ENCODE data around the gene RFX7.
"Not testable (repeated sequence)": the region's sequence is repeated elsewhere in the genome, so short reads cannot be mapped to it uniquely, and the experiment has no call there.

Gene RFX7

DNA sequence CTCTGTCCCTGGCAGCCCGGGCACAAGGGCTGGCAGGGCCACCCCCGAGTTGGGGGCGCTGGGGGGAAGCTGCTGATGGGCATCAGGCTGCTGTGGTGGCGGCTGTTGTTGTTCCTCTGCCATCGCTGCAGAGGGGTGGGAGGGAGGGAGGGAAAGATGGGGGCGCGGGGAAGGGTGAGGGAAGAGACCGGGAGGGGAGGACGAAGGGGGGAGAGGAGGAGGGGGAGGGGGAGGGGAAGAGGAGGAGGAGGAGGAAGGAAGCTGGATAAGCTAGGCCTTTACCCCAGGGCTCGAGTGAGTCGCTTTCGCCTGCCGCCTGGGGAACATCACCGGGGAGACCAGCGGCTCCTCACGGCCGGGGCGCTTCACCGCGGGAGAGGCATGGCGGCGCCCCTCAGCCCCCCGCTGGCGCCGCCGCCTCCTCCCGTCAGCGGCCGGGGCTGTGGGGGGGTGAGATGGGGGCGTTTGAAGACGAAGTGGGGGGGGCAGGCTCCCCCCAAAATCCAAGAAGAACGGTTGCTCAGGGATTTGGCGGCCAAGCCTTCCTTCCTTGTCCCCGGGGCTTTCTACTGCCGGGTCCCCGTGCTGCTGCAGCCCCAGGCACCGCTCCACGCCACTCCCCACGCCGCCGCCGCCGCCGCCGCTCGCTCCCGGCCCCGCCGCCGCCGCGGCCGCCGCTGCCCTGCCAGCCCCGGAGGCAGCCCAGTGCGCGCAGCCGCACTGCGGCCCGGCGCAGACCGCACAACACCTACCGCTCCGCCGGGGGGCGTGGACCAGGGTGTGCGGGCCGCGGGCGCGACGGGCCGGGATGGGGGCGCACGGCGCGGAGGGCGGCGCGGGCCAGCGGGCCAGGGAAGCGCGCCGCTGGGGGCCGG lies at the start of gene RFX7:
Gene RFX7, minus strand, starts transcription at position 717 of the 875 bp plus-strand sequence. Its CDS starts 594 bp downstream, at position 123.
- peak; percentile 72 for DNase-seq (ENCODE audit: low read depth)

DNA sequence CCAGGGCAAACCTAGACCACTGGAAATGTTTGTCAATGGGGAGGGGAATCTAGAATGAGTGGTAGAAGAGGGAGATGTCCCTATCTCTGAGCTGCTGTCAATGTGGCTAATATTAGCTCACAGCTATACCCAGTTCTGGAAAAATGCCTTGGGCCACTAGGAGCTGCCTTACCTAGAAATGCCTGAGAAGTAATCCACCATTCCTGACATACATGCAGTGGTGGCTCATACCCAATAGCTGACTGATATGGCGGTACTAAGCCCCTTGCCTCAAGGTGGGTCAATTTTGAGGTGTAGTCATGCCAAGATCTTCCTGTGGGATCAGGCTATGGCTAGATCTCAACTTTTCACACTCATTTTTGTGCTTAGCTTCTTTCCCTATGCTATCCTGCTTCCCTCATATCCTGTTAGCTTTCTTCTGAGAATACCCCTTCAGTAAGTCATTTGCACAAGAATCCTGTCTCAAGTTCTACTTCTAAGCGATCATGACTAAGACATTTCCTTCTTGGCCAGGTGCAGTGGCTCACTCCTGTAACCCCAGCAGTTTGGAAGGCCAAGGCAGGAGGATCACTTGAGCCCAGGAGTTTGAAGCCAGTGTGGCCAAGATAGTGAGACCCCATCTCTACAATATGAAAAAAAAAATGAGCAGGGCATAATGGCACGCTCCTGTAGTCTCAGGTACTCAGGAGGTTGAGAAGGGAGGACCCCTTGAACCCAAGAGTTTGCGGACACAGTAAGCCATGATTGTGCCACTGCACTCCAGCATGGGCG lies 49.1 kb upstream of the RFX7 start:
- no peak for DNase-seq (ENCODE audit: low read depth)

DNA sequence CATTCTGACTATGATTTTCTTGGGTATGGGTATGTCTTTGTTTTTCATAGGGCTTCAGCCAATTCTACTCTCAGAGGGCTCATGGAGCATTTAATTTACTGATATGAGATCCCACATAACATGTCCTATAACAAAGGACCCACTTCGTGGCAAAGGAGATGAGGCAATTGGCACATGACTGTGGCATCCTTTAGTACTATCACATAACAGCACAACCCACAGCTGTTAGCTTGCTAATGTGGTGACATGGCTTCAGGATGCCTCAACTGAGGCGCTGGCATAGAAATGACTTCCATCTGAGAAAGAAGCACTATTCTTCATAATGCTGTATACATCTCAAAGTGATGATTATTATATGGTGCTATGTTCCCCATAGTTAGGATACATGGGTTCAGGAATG lies 48.1 kb upstream of the RFX7 start:
- DNase-seq (ENCODE audit: low read depth), result no peak

DNA sequence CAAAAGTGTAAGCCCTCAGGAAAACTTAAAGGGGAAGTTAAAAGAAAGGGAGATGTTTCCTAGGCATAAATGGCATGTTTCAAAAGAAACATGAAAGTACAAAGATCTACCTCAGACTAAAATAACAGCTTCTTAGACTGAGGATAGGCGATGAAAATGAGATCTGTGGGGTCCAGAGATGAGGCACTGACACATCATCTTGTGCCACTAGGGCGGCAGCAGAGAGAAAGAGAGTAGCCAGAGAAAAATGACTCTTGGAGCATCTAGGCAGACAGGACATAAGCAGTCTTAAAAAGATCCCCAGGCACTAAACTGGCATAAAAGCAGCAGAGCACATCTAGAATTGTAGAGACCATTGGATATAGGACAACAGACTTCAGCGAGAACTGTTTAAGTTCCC lies 42.5 kb upstream of the RFX7 start:
- no peak for DNase-seq (ENCODE audit: low read depth)

DNA sequence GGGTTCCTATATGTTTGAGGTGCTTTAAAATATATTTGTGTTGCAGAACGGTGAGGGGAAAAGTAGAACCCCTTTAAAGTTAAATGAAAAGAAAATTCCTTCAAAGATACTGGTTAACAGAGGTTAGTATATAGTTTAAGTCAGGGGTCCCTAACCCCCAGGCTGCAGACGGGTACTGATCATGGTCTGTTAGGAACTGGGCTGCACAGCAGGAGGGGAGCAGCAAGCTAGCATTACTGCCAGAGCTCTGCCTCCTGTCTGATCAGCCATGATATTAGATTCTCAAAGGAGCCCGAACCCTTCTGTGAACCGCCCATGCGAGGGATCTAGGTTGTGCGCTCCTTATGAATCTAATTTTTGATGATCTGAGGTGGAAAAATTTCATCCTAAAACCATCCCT lies 37.5 kb upstream of the RFX7 start:
- no peak for DNase-seq (ENCODE audit: low read depth)

DNA sequence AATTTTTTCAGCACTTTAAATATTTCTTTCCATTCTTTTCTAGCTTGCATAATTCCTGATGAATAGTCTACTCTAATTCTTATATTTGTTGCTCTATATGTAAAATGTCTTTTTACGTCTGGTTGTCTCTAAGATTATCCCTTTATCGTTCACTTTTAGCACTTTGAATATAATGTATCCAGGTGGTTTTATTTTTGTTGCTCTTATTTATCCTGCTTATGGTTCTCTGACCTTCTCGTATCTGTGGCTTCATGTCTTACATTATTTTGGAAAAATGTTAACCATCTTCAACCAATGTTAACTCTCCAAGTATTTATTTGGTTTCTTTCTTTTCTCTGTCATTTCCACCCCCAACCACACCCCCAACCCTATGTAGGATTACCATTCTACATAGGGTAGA lies 30.0 kb upstream of the RFX7 start:
- no peak for DNase-seq (ENCODE audit: low read depth)

DNA sequence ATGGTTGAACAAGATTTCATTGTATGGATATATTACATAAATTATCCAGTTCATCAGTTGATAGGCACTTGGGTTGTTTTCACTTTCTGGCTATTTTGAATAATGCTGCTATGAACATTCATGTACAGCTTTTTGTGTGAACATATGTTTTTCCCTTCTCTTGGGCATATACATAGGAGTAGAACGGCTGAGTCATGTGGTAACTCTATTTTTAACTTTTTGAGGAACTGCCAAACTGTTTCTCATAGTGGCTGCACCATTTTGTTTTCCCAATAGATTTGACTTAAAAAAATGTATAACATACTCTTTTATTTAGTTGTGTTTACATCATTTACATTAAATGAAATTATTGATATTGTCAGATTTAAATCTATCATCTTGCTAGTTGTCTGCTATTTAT lies 28.8 kb upstream of the RFX7 start:
- DNase-seq (ENCODE audit: low read depth), result no peak

DNA sequence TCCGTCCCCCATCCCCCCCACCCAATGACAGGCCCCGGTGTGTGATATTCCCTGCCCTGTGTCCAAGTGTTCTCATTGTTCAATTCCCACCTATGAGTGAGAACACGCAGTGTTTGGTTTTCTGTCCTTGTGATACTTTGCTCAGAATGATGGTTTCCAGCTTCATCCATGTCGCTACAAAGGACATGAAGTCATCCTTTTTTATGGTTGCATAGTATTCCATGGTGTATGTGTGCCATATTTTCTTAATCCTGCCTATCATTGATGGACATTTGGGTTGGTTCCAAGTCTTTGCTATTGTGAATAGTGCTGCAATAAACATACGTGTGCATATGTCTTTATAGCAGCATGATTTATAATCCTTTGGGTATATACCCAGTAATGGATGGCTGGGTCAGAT lies 22.8 kb upstream of the RFX7 start:
- DNase-seq (ENCODE audit: low read depth), result not testable (repeated sequence)

DNA sequence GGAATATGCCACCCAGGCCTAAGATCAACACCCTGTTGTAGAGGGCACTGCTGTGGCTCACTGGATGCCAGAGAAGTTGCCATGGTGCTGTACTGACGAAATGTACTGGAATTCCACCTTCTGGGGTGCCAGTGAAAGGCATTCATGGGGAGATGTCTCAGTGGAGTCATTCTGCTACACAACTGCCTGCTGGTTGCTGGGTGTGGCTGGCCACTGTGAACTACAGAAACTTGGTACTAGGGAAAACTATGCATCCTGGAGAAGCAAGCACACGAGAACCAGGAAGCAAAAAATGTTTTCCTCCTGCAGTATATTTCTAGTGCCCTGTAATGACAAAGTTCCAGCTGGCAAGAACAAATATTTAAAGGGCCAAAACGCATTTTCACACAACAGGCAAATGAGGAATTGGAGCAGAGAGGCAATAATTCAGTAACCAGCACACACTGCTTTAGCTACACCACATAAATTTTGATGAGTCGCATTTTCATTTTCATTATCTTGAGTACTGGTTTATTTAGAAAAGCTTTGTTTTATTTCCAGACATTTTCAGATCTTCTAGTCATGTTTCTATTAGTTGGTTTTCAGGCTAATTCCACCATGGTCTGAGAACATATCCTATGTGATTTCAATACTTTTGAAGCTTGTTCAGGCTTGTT lies 18.3 kb upstream of the RFX7 start:
- no peak for DNase-seq (ENCODE audit: low read depth)

DNA sequence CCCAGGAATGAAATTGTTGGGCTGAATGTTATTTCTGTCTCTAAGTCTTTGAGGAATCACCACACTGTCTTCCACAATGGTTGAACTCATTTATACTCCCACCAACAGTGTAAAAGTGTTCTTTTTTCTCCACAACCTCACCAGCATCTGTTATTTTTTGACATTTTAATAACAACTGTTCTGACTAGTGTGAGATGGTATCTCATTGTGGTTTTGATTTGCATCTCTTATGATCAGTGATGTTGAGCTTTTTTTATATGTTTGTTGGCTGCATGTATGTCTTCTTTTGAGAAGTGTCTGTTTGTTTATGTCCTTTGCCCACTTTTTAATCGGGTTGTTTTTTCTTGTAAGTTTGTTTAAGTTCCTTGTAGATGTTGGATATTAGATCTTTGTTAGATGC lies 13.6 kb upstream of the RFX7 start:
- DNase-seq (ENCODE audit: low read depth), result not testable (repeated sequence)

DNA sequence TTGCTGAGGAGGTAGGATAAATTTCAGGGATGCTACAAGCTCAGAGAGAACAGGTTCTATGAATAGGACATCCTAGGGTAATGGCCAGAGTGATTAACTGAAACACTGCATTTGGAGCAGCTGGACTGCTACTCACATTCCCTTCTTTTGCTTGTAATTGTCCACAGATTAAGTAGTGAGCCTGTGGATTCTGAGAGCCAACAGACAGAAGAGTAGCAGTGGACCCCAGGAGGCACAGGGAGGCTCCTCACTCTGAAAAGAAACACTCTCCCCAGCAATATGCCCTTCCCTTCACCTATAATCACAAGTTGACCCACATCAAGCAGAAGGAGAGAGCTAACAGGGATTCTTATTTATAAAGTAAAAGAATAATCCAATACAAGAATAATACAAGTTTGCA lies 10.6 kb upstream of the RFX7 start:
- no peak for DNase-seq (ENCODE audit: low read depth)

DNA sequence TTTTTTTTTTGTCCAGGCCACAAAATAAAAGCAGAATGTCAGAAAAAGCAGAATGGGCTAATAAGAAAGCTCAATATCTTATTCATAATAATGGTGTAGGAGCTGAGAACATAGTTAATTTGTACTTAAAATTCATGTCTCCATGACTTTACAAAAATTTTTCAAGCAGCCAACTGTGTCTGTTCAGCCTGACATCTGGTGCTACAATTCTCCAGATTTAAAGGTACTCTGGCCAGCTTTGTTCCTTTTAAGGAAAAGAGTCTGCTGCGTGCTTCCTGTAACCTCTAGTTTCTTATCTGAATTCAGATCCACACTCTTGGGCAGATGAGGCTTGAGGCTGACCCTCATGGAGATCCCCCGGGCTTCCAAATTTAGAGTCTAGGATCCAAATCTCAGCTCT lies 8.7 kb upstream of the RFX7 start:
- no peak for DNase-seq (ENCODE audit: low read depth)

DNA sequence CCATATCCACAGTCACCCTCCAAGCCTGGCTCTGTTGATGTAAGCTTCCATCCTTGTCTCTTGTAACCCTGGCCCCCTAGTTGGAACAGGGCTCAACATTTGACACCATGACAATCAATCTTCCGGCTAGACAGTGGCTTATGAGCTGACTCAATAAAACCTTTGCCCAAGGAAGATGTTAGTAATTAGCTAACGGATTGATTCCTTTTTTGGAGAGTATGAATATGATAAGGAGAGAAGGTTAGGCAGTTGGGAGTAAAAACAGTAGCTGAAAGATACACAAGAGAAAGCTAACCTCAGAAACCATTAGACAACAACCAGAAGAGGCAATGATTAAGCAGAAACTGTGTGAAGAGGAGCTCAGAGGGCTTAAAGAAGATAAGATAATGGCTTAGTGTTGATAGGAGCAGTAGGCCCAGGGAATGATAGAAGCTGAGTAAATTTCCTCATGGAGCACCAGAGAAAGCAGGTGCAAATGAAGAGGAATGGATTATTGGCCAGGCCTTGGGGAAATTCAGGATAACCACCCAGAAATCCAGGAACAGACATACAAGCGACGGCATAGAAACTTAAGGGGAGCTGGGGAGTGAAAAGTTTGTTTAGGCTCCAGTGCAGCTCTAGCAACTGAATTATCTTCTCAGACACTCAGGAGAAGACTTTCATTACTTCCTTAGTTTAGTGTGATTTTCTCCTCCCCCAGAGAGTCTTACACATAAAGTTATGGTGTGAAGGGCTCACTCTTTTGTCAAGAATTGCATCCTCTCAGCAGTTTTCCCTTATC lies 7.8 kb upstream of the RFX7 start:
- DNase-seq (ENCODE audit: low read depth), result no peak

DNA sequence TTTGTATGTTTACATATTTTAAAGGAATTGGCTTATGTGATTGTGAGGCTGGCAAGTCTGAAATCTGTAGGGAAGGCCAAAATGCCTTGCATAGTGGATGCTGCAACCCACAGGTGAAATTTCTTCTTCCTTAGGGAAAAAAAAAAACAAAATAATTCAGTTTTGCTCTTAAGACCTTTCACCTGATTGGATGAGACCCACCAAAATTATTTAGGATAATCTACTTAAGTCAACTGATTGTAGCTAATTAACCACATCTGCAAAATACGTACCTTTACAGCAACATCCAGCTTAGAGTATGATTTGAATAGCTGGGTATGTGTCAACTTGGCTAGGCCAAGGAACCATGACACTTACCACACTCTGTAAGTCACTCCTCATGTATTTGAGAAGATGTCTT lies 6.9 kb upstream of the RFX7 start:
- DNase-seq (ENCODE audit: low read depth), result no peak

DNA sequence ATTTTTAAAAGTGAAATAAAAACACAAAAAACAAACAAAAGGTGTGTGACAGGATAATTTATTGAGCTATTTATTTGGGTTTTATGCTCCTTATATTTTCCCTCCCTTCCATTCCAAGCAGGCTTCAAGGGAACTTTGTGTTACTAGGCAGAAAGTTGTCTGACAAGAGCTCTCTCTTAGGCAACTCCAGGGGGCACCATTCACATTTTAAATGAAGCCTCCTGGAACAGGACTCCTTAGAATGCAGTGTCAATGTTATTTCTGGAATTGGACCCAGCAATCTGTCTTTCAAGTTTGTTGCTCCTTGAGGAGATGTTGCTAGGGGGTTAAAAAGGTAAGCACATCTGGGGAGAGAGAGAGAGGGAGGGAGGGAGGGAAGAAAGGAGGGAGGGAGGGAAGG lies 5.4 kb upstream of the RFX7 start:
- DNase-seq (ENCODE audit: low read depth), result no peak

DNA sequence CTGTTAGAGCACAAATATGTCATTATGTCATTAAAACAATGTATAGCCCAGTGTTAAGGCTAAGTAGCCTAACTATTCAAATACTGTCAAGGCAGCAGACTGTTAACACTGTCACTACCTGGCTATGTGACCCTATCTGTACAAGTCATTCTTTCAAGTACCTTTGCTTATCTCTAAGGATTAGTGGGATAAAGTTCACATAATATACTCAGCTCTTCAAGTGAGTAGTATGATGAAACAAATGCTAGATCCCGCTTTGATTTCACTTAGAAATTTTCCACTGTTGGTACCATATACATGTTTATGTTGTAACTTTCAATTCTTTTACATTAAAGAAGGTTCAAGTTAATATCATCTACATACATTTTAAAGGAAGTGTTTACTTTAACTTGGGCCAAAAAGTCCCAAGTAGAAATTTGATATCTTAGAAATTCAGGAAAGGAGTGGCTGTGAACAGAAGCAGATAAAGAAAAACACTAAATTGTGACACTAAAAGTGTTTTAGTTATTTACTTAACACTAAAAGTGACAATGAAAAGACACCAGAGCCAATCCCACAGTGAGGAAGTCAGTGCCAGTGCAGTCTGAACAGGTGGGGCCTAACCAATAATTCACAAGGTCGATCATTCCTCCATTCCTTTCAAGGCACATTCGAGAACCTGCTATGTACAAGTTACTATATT lies 4.8 kb upstream of the RFX7 start:
- DNase-seq (ENCODE audit: low read depth), result no peak

DNA sequence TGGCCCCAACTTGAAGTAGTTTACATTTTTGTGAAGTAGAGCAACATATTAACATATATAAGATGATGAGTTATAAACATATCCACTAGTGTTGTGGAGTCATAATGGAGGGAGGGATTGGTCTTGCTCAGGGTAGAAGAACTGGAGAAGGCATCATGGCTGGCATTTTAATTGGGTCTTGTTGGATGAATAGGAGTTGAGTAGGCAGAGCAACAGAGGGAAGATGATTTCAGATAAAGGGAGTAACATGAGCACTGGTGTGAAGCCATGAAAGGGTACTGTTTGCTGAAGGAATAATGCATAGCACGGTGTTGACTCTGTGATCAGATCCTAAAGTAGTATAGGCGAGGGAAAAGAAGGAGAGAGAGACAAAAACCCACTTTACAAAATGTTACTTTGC lies 3.6 kb upstream of the RFX7 start:
- DNase-seq (ENCODE audit: low read depth), result no peak

DNA sequence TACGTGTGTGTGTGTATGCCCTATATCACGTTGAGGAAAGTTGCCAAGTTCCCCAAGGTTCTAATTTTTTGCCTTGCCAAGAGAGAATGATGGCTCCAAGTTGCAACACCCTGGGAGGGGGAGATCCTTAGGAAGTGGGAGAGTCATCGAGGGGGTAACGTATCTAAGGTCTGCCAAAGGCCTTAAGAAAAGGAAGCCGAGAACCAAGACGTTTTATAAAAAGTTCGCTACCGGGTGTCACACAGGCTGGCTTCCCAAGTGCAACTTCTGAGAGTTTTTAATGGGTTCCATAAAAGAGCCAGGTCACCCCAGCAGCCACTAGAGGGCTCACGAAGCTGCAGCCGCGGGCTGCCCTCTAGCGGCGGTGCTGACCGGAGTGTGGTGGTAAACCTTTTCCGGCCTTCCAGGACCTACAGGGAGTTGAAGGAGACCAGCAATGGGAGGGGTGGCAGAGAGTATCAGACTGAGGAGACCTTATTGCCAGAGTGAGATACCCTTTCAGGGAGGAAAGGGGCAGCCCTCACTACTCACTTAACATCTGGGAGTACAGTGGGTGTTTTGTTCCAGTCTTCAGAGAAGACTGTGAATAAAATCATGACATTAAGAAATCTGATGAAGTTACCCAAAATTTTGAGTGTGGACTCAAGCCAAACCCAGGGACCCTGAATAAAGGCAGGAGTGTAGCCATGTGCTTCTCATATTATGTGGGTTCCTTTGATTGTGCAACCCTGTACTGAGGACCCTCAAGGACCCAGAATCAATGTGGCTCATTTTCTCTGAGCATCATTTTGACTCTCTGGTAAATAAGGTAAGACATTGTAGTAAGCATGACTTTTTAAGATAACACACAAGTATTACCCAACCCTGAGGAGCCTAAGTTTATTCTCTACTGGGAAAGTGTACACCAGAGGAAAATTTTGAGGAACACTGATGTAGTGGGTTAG lies 2.5 kb upstream of the RFX7 start:
- peak; percentile 83 for DNase-seq (ENCODE audit: low read depth)

DNA sequence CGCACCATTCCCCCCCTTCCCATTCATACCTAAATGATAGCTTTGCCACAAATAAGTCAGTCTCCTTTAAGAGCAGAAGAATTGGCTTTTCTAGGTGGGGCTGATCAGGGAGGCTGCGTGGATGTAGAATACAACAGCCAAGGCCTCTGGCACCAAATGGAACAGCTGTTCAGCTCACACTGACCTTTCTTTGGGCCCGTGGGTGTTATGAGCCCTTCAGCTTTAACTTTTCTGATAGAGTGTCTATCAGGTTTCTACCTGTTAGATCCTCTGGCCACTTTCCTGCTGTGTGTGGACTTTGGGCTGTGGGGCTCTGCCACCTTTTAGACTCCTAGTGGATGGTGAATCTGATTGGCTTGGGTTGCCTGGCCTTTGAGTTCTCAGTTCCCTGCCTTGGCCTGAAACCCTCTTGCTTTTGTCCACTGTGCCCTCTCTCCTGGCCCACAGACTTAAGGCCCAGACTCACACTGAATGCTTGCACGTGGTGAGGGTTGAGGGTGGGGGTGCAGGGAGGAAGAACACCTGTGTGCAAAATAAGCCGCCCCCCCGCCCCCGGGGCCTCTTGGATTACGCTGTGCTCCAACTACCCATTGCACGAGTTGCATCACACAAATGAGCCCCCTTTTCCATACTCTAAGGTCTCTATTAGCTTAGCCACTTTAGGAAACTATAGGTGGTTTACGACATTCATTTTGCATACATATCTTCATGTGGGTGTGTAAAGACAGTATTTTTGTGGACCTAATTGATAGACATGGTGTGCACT lies 1.3 kb upstream of the RFX7 start:
- peak; percentile 13 for DNase-seq (ENCODE audit: low read depth)
